Loucy (cell line): ENCODE measurements around the gene ADI1.

Experiments
- CTCF ChIP-seq: fragments of 200-600 bp; sonication (generic); conservative IDR thresholded peaks from 2 replicates; pipeline ENCODE4 v1.5.1; 2014; ENCODE audit warnings: mild to moderate bottlenecking, antibody characterized with exemption, low read length
- EZH2phosphoT487 ChIP-seq: fragments of 200-600 bp; IDR thresholded peaks from 2 replicates; pipeline ENCODE4 v1.6.1; 2018; ENCODE audit warnings: antibody characterized with exemption, mild to moderate bottlenecking, moderate library complexity, borderline replicate concordance

- TF ChIP-seq CTCF (no peak), EZH2phosphoT487 (no peak)
These were observed 31.9 kb downstream of the ADI1 start for GRCh38 chr2:3487432-3487831.
